ENCODE results near the gene CLEC11A. TPM values are rescaled to one million over a fixed set of nuclear protein-coding genes. Genes with fewer than 3 reads are reported as not detected.

CLEC11A gene
- polyA plus RNA-seq, 1 donor (not counting 4 experiments of a cell fraction or from before 2014, with no cell fraction given): 0.56 TPM

DNA sequence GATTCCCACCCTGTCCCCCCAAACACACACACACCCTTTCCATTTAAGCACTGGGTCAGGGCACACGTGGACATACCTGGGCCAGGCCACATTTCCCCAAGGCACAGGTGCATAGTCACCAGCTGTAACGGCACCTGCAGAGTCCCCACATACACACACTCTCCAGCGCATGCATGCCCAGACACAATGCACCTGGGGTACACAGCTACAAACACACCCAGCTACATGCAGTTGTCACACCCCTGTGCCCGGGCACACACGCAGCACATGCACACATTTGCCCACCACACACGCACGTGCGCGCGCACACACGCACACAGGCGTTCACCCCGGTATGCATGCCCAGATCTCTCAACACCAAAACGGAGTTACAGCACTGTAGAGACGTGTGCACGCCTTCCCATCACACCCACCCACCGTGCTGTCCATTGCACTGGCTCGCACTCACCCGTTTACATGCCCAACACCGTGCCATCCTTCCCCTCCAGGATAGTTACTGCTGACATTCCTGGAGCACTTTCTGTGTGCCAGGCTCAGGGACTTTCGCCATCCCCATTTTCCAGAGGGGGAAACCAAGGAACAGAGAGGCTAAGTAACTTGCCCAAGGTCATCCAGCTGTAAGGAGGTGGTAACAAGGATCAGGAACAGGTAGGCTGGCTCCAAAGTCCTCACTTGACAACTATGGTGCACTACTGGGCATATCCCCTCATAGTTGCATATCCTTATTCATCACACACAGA is 2.8 kb upstream of the CLEC11A start:
- Histone ChIP-seq H3K27ac (ENCODE audit: control insufficient read depth, insufficient read depth, low read length) (no peak overlapping the region), H3K9me1 (ENCODE audit: control insufficient read depth, extremely low read depth, insufficient read depth, low read length) (no peaks in the 10 kb centered on the region), H3K36me3 (ENCODE audit: control insufficient read depth in 2 of 2, extremely low read depth in 1 of 2, insufficient read depth in 2 of 2, low read length in 2 of 2) (no peaks in the 10 kb centered on the region), H3K4me3 (ENCODE audit: control insufficient read depth in 2 of 3, extremely low read depth in 1 of 3, insufficient read depth in 2 of 3, low read depth in 1 of 3, low read length in 3 of 3) (no peak overlapping the region), H3K4me1 (ENCODE audit: control insufficient read depth, extremely low read depth, insufficient read depth, low read length) (peaks cover 10% of the 10 kb centered on the region), H3K4me2 (ENCODE audit: control insufficient read depth, extremely low read depth, insufficient read depth, low read depth, low read length) (peak overlapping the region; percentile 22), H3K79me2 (ENCODE audit: control insufficient read depth, insufficient read depth, low read length) (no peaks in the 10 kb centered on the region), H3K9ac (ENCODE audit: control insufficient read depth, extremely low read depth, insufficient read depth, low read length) (no peak overlapping the region), H3K9me3 (ENCODE audit: control insufficient read depth, low read depth, low read length) (no peaks in the 10 kb centered on the region), H3K27me3 (ENCODE audit: control insufficient read depth, extremely low read depth, insufficient read depth, low read length) (peaks cover 35% of the 10 kb centered on the region), H2AFZ (ENCODE audit: control insufficient read depth, low read length) (no peak overlapping the region), H4K20me1 (ENCODE audit: control insufficient read depth, extremely low read depth, insufficient read depth, low read length) (peaks cover 4% of the 10 kb centered on the region)
- dilution Hi-C loops (cut with MboI; ENCODE audit: extremely low pct_ligation_motif_present, low sequenced_read_pairs): no loop called here
- DNase-seq (ENCODE audit: low read depth, low spot score) (no peak), FAIRE-seq (no peak)
- TF ChIP-seq EZH2 (IDR thresholded peaks at IDR 0.05; ENCODE audit: low read length): no peak
- TF ChIP-seq, protein P1, sequence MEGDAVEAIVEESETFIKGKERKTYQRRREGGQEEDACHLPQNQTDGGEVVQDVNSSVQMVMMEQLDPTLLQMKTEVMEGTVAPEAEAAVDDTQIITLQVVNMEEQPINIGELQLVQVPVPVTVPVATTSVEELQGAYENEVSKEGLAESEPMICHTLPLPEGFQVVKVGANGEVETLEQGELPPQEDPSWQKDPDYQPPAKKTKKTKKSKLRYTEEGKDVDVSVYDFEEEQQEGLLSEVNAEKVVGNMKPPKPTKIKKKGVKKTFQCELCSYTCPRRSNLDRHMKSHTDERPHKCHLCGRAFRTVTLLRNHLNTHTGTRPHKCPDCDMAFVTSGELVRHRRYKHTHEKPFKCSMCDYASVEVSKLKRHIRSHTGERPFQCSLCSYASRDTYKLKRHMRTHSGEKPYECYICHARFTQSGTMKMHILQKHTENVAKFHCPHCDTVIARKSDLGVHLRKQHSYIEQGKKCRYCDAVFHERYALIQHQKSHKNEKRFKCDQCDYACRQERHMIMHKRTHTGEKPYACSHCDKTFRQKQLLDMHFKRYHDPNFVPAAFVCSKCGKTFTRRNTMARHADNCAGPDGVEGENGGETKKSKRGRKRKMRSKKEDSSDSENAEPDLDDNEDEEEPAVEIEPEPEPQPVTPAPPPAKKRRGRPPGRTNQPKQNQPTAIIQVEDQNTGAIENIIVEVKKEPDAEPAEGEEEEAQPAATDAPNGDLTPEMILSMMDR (optimal IDR thresholded peaks at IDR 0.05 in 1 of 3, IDR thresholded peaks at IDR 0.05 in 1 of 3, conservative IDR thresholded peaks at IDR 0.05 in 1 of 3; ENCODE audit: extremely low read depth in 1 of 3, insufficient read depth in 2 of 3, low read length in 3 of 3): no peak

DNA sequence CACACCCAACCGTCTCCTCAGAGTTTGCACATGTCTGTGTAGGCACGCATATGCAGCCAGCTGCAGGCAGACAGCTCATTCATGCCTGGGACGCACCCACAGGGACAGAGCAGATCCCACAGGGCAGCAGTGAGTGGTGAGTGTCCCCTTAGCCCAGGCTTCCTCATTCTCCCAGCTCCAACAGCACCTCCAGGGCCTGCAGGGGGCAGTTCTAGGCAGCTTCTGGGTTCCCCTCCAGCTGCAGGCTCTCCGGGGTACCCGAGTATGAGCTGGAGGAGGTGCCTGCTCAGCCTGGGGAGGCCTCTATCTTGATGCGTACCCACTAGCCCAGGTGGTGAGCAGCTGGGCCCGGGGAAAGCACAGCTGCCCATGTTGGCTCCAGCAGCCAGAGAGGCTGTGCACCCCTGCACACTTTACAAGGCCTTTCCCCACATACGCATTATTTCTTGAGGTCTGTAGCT is 2.2 kb upstream of the CLEC11A start:
- Histone ChIP-seq H4K20me1 (ENCODE audit: control insufficient read depth, extremely low read depth, insufficient read depth, low read length) (peaks cover 4% of the 10 kb centered on the region), H3K9ac (ENCODE audit: control insufficient read depth, extremely low read depth, insufficient read depth, low read length) (no peak overlapping the region), H3K27ac (ENCODE audit: control insufficient read depth, insufficient read depth, low read length) (no peak overlapping the region), H3K4me2 (ENCODE audit: control insufficient read depth, extremely low read depth, insufficient read depth, low read depth, low read length) (peak overlapping the region; percentile 22), H3K79me2 (ENCODE audit: control insufficient read depth, insufficient read depth, low read length) (no peaks in the 10 kb centered on the region), H3K4me1 (ENCODE audit: control insufficient read depth, extremely low read depth, insufficient read depth, low read length) (peaks cover 14% of the 10 kb centered on the region), H3K9me3 (ENCODE audit: control insufficient read depth, low read depth, low read length) (no peaks in the 10 kb centered on the region), H3K27me3 (ENCODE audit: control insufficient read depth, extremely low read depth, insufficient read depth, low read length) (peaks cover 35% of the 10 kb centered on the region), H3K4me3 (ENCODE audit: control insufficient read depth in 2 of 3, extremely low read depth in 1 of 3, insufficient read depth in 2 of 3, low read depth in 1 of 3, low read length in 3 of 3) (no peak overlapping the region), H3K36me3 (ENCODE audit: control insufficient read depth in 2 of 2, extremely low read depth in 1 of 2, insufficient read depth in 2 of 2, low read length in 2 of 2) (no peaks in the 10 kb centered on the region), H3K9me1 (ENCODE audit: control insufficient read depth, extremely low read depth, insufficient read depth, low read length) (no peaks in the 10 kb centered on the region), H2AFZ (ENCODE audit: control insufficient read depth, low read length) (no peak overlapping the region)
- peak; percentile 81 for FAIRE-seq
- dilution Hi-C loops (cut with MboI; ENCODE audit: extremely low pct_ligation_motif_present, low sequenced_read_pairs): no loop called here
- TF ChIP-seq, protein P1 (optimal IDR thresholded peaks at IDR 0.05 in 1 of 3, IDR thresholded peaks at IDR 0.05 in 1 of 3, conservative IDR thresholded peaks at IDR 0.05 in 1 of 3; ENCODE audit: extremely low read depth in 1 of 3, insufficient read depth in 2 of 3, low read length in 3 of 3): peak in 2 of 3 experiments; percentile 23 to 31
- TF ChIP-seq EZH2 (IDR thresholded peaks at IDR 0.05; ENCODE audit: low read length): no peak
- peak; percentile 30 for DNase-seq (ENCODE audit: low read depth, low spot score)
